ENCODE data around the gene GCHFR. TPM values are rescaled to one million over a fixed set of nuclear protein-coding genes. Genes with fewer than 3 reads are reported as not detected.

Gene GCHFR
- total RNA-seq, 1 donor from 2014 or later: 23.0 TPM

DNA sequence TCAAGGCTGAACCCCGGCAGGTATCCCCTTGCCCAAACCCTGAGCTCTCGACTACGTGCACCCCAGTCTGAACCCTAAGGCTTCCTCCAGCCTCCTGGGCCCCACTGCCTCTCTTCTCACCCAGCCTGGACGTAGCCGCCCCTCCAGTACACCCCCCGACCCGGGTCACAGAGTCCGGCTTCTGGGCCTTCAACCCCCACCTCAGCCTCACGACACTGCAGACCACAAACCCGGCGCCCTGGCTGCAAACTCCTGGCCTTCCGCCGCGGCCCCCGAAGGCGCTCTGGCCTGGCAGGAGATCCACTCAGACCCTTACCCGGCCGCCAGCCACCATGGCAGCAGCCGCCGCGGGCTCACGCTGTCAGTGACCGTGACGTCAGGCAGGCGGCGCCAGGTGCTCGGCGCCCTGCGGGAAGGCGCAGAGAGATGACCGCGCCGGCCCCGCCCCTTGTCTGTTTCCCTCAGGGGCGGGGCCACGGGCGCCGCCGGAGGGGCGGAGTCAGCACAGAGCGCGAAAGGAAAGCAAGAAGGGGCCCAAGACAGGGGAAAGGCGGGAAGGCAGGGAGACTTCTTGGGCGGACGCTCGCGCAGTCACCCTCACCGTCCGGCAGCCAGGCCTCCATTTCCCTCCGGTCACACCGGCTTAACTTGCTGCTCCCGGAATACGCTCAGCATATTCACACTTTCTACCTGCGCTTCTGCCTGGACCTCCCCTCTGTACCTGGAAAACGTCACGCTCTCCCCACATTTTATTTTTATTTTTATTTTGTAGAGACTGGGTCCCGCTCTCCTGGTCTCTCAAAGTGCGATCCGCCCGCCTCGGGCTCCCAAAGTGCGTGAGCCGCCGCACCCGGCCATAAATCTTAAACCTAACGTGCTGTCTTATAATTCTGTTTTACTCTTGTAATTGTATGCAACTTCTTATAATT is 8.7 kb upstream of the GCHFR start, which contains the start of gene RMDN3:
RMDN3 (minus strand) TSS at position 372 of the 929 bp plus-strand sequence. CDS start 471 bp downstream, outside the sequence.
- DNase-seq (ENCODE audit: low read depth in 2 of 2): peak; percentile 73 to 93

DNA sequence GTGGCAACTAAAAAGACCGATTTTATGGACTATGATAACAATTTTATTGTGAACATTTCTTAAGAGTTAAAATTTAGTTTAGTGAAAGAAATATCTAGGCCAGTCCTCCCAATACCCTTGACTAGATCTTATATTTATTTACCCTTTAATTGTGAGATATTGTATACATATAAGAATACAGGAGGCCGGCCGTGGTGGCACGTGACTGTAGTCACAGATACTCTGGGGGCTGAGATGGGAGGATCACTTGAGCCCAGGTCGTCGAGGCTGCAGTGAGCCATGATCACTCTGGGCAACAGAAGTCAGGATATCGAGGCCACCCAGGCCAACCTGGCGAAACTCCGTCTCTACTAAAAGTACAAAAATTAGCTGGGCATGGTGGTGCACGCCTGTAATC is 8.1 kb upstream of the GCHFR start:
- DNase-seq (ENCODE audit: low read depth in 2 of 2): no peak

DNA sequence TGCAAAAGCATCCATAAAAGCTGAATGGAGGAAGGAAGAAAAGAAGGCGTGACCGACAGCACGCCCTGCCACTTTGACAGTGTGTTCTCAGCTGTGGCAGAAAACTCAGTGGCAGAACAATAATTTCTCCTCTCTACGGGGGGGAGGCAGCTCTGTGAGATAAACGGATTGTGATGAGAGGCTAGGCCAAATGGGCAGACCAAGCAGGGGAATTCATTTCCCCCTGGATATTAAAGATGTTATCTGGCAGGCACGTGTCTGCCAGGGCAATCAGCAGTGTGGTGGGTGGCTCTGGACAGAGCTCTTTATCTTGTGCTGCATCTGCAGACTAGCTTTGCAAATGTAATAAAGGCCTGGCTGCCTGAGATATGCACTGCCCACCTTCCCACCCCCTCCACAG is 6.9 kb upstream of the GCHFR start:
- no peak for DNase-seq (ENCODE audit: low read depth in 2 of 2)

DNA sequence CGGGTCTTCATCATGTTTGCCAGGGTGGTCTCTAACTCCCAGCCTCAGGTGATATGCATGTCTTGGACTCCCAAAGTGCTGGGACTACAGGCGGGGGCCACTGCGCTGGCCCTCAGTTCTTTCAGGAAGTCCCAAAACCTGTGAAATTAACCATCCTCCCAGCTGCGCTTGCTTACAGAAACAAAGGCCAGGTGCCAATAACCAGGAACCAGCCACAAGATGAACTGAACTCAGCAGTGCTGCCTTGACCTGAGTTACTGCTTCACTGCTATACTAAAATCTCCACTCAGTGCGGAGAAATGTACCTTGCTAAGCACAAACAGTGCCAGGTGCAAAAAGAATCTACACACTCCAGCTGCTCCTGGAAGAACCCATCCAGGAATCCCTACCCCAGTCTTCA is 3.9 kb upstream of the GCHFR start:
- DNase-seq (ENCODE audit: low read depth in 2 of 2): no peak

DNA sequence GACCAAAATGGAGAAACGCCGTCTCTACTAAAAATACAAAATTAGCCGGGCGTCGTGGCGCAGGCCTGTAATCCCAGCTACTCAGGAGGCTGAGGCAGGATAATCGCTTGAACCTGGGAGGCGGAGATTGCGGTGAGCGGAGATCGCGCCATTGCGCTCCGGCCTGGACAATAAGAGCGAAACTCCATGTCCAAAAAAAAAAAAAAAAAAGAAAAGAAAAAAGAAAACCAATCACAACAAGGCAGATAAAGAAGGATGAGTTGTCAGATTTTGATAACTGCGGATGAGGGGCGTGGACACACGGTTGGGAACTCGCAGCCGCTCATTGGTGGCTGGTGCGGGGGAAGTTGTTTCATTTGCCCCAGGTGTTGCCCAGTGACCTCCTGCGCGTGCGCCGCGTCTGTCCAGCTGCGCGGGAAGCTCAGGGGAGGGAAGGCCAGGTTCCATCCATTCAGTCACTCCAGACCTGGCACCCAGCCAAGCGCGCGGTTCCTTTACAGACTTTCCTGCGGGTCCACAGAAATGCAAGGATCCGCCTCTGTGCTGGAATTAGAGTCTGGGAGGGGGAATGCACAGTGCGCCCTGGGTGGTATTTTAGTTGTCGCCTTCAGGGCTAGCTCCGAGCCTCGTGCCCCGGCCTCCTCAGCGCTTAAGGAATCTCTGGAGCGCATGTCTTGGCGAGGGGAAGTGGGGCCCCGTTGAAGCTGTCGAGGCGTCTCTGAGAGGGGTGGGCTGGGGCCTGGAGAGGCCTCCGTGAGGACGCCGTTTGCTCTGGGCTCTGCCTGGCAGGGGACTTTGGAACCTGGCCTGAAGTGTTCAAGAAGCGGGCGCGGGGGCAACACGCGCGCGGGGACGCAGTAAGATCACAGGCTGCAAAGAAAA is 708 bp upstream of the GCHFR start:
- peak; percentile 69 to 79 for DNase-seq (ENCODE audit: low read depth in 2 of 2)

DNA sequence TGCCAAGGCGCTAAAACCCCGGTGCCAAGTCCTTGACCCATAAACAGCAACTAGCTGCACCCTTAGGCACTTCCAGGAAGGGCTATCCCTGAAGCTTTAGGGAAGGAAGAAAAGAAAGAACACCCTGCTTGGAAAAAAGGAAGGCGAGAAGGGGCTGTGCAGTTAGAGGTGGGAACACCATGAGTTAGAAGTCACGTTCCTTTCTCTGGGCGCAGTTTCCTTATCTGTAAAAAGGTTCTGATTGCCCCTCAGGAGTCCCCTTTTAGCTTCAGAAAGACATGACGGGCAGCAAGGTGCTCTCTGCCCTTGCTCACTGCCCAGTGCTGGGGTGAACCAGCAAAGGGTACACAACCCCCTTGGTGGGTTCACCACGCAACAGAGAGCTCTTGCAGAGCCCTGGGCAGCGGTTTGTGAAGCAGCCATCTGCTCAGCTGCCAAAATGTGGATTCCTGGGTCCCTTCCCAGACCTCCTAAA is 798 bp downstream of the GCHFR start:
- no peak for DNase-seq (ENCODE audit: low read depth in 2 of 2)

DNA sequence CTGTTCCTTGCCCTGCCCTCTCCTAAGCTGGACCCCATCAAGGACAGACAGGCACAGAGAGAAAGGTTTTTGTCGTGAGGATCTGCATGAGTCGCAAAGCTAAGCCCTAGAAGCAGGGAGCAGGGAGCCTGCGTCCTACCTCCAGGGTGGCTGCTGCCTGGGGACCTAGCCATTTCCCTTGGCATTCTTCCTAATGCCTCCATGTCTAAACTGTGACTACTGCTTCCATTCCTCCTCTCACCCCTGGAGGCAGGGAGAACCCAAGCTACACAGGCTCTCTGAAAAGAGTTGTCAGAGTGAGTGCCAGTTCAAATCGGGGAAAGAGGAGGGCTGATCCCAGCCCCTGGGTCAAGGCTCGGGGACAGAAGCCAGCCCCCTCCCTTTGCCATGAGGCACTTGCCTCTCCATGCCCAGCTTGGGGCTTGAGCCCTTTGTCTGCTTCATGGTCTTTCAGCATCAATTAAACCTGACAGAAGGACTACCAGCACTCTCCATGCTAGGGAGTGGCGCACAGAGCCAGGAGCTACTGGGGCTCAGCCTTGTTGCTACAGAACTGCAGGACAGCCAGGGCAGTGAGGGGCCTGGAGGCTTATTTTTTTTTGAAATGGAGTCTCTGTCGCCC is 2.4 kb downstream of the GCHFR start:
- no peak for DNase-seq (ENCODE audit: low read depth in 2 of 2)

DNA sequence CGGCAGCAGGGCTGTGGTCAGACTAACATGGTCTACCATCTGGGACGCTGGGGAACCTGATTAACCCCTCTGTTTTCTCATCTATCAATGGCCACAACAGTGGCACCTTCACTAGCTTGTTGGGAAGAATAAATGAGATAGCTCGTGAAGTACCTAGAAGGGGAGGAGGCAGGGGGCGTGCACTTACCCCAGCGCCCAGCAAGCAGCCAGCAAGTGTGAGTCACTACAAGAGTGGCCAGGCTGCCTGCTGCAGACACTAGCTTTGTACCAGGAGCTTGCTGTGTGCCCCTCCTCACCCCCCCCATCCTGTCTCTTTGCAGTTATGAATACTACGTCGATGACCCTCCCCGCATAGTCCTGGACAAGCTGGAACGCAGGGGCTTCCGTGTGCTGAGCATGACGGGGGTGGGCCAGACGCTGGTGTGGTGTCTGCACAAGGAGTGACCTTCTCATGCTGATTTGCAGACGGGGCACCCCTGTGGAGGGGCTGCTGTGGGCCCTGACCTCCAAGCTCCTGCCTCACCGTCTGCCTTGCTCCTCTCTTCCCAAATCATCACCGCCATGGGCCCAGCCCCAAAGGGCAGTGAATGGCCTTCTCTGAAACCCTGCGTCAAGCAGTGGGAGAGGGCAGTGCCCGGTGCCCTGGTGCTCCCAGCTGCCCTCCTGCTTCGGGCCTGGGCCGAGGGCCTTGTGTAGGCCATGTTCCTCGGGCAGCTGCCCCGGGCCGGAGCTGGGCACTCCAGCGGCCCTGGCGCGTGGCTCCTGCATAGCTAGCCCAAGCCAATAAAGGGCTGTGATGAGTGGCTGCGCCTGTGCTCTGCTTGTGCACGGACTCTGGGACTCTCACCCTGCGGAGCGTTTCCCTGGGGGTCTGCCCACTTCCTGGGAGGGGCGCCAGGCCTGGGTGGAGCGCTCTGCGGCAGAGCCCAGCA is 3.3 kb downstream of the GCHFR start:
- DNase-seq (ENCODE audit: low read depth in 2 of 2): no peak

DNA sequence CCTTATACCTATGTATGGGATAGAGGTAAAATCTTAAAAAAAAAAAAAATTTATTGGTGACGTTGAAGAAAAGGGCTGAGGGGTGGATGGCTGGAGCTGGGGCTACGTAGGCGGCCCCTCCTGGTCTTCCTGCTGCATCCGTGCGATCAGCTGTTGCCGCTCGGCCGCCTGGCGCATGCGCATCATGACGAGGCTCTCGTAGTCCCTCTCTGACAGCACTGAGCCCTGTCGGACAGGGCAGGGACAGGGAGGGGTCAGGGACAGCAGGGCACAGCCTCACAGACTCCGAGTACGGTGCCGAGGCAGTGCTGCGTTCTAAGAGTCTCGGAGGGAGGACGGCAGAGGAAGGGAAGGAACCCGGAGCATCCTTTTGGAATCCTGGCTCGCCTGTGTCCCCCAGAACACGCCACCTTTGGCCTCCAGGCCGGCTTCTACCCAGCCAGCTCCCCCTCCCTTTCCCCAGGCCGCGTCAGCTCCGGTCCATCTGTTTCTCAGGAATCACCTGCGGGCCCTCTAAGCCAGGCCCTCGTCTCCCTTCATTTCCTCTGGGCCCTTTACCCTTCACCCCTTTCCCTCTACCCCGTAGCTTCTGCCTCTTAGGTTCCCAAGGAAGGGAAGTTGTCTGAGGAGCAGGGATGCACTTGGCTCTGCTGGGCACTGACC is 4.1 kb downstream of the GCHFR start:
- no peak for DNase-seq (ENCODE audit: low read depth in 2 of 2)

DNA sequence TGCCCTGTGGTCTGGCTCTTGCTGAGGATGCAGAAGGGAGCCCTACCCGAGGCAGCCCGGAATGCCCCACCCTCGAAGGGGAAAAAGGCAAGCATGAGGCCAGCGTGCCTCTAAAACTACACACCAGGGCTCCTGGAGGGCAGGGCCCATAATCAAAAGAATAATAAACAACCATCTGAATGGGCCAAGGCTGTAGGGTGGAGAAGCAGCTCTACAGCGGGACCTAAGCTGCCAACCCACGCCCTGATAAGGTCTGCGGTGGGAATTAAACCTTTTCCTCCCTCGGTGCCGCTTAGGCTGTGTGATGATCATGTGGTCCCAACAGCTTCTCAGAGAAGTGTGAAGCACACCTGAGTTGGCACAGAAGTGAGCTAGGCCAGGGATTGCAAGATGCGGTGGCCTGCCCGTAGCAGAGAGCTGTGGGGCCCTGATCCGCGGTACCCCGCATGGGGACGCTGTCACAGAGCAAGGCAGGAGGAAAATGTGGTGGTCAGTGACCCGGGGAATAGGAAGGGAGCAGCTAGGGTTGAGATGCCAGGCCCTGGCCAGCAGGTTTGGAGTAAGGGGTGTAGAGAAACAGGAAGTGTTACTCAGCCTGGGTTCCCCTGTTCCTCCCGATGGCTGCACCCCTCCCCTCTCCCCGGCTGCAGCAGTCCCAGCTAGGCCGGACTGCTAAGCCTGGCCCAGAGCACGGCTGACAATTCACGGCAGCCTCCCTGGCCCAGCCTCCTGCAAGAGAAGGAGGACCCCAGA is 4.8 kb downstream of the GCHFR start:
- peak in 1 of 2 donors; percentile 32 for DNase-seq (ENCODE audit: low read depth in 2 of 2)

DNA sequence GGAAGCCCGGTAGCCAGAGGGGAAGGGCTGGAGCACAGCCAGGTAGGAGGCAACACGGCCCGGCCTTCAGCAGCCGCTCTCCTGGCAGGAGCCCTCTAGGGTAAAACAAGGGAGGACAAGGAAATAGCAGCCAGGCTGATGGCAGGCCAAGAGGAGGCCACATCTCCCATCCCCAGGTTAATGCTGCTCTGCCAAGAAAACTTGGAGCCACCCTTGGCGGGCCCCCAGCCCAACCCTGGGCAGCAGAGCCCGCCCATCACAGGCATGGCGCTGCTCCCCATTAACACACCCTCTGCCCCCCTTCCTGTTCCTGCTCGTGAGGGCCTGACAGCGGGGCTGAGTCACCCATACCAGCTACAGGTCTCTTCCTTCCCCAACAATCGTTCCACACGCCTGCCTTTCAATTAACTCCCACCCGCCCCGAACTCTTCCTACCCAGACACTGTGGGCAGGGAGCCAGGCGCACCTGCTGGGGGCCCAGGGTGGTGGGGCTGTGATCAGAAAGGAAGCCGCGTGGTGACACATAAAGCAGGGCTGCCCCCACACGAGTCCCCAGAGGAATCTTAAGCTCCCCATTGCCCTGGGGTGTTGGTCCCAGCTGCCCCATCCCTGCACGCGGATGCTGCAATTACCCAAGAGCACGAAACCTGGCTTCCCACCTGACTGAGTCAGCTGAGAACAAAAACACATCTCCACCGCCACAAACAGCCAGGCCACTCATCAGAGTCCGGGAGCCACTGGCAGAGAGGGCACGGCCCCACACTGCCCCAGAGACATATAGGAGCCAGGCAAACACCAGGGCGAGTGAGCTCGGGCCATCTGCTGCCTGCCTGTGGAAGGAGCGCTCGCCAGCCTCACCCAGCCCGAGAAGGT is 5.6 kb downstream of the GCHFR start, which contains the start of gene C15orf62:
C15orf62 (plus strand) TSS at position 707 of the 873 bp plus-strand sequence. CDS start 516 bp downstream, outside the sequence.
- peak in 1 of 2 donors; percentile 84 for DNase-seq (ENCODE audit: low read depth in 2 of 2)

DNA sequence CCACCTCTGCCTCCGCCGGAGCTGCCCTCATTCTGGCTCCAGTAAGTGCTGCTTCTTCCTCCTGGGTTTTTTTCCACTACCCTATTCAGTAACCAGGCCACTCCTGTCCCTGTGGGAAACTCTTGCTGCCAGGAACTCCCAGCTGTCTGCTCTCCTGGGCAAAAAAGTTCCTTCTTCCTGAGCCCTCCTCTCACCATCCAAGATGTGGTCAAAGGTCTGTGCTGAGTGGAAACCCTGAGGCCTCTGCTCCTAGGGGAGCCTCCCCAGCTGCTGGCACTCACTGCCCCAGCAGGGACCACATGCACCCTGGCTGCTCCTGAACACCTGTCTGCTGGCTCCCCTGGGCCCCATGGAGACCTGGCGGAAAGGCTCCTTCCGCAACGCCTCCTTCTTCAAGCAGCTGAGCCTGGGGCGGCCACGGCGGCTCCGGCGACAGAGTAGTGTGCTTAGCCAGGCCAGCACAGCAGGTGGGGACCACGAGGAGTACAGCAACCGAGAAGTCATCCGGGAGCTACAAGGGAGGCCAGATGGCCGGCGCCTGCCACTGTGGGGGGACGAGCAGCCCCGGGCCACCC is 6.4 kb downstream of the GCHFR start:
- DNase-seq (ENCODE audit: low read depth in 2 of 2): peak in 1 of 2 donors; percentile 55

DNA sequence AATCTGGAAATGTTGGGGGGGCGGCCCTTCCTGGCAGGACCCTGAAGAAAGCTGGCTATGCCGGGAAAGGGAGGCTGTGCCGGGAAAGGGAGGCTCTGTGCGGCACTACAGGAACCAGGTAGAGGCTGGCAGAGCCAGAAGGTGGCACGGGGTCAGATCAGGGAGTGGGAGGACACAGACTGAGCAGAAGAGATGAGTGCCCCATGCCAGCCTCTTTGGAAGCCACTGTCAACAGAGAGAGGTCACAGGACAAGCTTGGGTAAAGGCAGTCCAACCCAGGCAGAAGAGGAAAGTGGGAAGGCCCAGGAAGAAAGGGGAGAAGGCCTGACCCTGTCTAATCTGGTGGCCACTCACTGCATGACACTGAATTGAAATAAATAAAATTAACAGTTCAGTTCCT is 7.4 kb downstream of the GCHFR start:
- no peak for DNase-seq (ENCODE audit: low read depth in 2 of 2)

DNA sequence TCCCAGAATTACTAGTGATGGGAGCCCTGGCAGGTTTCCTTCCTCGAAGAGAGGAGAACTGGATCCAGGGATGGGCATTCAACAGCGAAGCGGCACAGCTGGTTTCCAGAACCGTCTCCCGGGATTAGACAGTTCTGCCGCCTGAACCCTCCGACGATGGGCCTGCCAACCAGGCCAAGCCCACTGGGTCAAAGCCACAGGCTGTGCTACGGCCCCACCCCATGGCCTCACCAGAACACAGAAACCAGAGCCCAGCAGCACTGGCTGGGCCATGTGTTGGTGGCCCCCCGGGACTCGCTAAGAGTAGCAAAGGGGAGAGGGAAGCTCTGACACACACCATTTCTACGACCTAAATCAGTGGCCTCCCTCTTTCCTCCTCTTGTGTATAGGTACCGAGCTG is 8.1 kb downstream of the GCHFR start:
- no peak for DNase-seq (ENCODE audit: low read depth in 2 of 2)

DNA sequence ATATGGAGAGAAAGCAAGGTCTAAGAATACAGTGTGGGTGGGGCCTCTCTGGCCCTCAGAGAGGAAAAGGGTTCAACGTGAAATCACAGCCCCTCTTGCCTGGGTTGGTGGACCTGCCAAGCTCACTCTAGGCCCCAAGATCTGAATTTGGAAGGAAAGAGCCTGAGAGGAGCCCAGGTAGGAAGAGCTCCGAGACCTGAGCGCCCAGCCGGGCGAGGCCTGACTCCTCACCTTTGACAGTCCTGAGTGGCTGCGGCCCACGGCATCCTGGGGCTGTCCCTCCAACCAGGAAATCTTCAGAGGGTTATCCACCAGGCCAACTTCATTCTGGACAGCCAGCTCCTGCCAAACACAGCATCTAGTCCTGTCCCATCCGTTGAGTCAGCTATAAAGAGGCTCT is 9.6 kb downstream of the GCHFR start:
- no peak for DNase-seq (ENCODE audit: low read depth in 2 of 2)

DNA sequence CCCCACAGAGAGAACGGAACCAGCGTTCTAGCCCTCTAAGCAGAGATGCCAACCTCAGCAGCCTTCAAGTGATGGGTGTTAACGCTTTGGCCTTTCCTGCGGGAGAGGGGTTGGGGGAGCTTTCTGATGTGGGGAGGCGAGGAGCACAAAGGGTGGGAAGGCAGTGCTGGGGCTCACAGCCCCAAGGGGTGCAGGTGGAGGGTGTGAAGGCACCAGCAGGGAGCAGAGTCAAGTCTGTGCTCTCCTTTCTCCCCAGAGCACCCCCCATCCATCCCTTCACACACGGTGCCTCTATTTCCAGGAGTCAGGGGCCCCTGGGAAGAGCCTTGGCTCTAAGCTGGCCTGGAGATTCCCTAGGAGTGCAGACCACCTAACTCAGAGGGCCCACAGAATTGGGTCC is 10.0 kb downstream of the GCHFR start:
- no peak for DNase-seq (ENCODE audit: low read depth in 2 of 2)

DNA sequence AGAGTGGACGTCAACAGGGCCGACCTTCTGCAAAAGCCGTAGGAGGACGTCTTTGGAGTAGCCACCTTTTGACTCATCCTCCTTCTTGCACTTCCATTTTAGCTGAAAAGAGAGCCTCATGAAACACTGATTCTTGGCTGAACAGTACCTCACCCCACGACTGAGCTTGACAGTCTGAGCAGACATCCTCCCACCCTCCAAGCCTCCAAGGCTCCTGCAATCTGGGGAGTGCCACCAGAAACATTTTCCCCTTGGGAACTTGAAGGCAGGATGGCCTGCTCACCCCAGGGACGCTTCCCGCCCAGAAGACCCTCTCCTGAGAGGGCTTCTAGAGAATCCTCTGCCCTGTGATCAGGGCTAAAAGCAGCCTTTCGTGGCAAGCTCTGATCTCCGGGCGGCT is 11.1 kb downstream of the GCHFR start:
- DNase-seq (ENCODE audit: low read depth in 2 of 2): no peak
